ENCODE measurements around the gene AGT. TPM values are rescaled to one million over a fixed set of nuclear protein-coding genes. Genes with fewer than 3 reads are reported as not detected.
A peak's percentile ranks its signal among the peaks of the same experiment; 100 is the strongest.

Gene AGT
- total and polyA plus RNA-seq, 4 experiments from 2014 or later: not detected

GRCh38 chr1:230706020-230706699 is 7.8 kb downstream of the AGT start:
- Mint-ChIP-seq H3K4me3 (no peak overlapping the region), H3K9me3 (no peaks in the 10 kb centered on the region), H3K4me1 (peaks cover 0 to 6% (median 0%) of the 10 kb centered on the region in 4 donors), H3K27me3 (peaks cover 5 to 7% of the 10 kb centered on the region in 2 donors), H3K36me3 (no peaks in the 10 kb centered on the region), H3K27ac (no peak overlapping the region)
- no peaks in the 10 kb centered on the region for H3K27me3 ChIP-seq (ENCODE audit: insufficient read depth, low read length)
- ChIA-PET POLR2A (ENCODE audit: partially characterized antibody) (no interaction called here), CTCF (ENCODE audit: partially characterized antibody) (no interaction called here)
- no peak overlapping the region for H3K27ac ChIP-seq (ENCODE audit: low read depth, low read length)
- no peak for DNase-seq
- intact Hi-C loops (cut with micrococcal nuclease): no loop called here
- no peaks in the 10 kb centered on the region for H3K4me1 ChIP-seq (ENCODE audit: insufficient read depth, low read length)
- H3K36me3 ChIP-seq (ENCODE audit: insufficient read depth, low read length): no peaks in the 10 kb centered on the region
- H3K4me3 ChIP-seq (ENCODE audit: low read length in 2 of 2): no peak overlapping the region
- H3K9me3 ChIP-seq (ENCODE audit: control insufficient read depth in 1 of 2, low read length in 2 of 2): no peaks in the 10 kb centered on the region

- no peaks in the 10 kb centered on the region for H3K27me3 ChIP-seq (ENCODE audit: insufficient read depth, low read length)
- no peak for DNase-seq
- H3K36me3 ChIP-seq (ENCODE audit: insufficient read depth, low read length): no peaks in the 10 kb centered on the region
- H3K27ac Mint-ChIP-seq: no peak overlapping the region
- no peaks in the 10 kb centered on the region for H3K4me1 ChIP-seq (ENCODE audit: insufficient read depth, low read length)
- no peak overlapping the region for H3K27ac ChIP-seq (ENCODE audit: low read depth, low read length)
- intact Hi-C loops (cut with micrococcal nuclease): no loop called here
- ChIA-PET POLR2A (ENCODE audit: partially characterized antibody) (no interaction called here), CTCF (ENCODE audit: partially characterized antibody) (no interaction called here)
- H3K9me3 Mint-ChIP-seq: no peaks in the 10 kb centered on the region
- H3K27me3 Mint-ChIP-seq: peaks cover 3 to 5% of the 10 kb centered on the region in 2 donors
- no peaks in the 10 kb centered on the region for H3K36me3 Mint-ChIP-seq
- H3K4me1 Mint-ChIP-seq: peaks cover 0 to 6% (median 0%) of the 10 kb centered on the region in 4 donors
- H3K4me3 Mint-ChIP-seq: no peak overlapping the region
- no peak overlapping the region for H3K4me3 ChIP-seq (ENCODE audit: low read length in 2 of 2)
- no peaks in the 10 kb centered on the region for H3K9me3 ChIP-seq (ENCODE audit: control insufficient read depth in 1 of 2, low read length in 2 of 2)
Observed at GRCh38 chr1:230705289-230706019, 8.5 kb downstream of the AGT start.

GRCh38 chr1:230704830-230705229 is 9.1 kb downstream of the AGT start:
- H3K4me1 Mint-ChIP-seq: peaks cover 0 to 6% (median 0%) of the 10 kb centered on the region in 4 donors
- ChIA-PET CTCF (ENCODE audit: partially characterized antibody) (no interaction called here), POLR2A (ENCODE audit: partially characterized antibody) (no interaction called here)
- H3K27me3 Mint-ChIP-seq: peaks cover 3 to 5% of the 10 kb centered on the region in 2 donors
- no peak overlapping the region for H3K27ac Mint-ChIP-seq
- no peak overlapping the region for H3K4me3 Mint-ChIP-seq
- Histone ChIP-seq H3K4me1 (ENCODE audit: insufficient read depth, low read length) (no peaks in the 10 kb centered on the region), H3K27me3 (ENCODE audit: insufficient read depth, low read length) (no peaks in the 10 kb centered on the region), H3K36me3 (ENCODE audit: insufficient read depth, low read length) (no peaks in the 10 kb centered on the region), H3K27ac (ENCODE audit: low read depth, low read length) (no peak overlapping the region), H3K9me3 (ENCODE audit: control insufficient read depth in 1 of 2, low read length in 2 of 2) (no peaks in the 10 kb centered on the region), H3K4me3 (ENCODE audit: low read length in 2 of 2) (no peak overlapping the region)
- intact Hi-C loops (cut with micrococcal nuclease): no loop called here
- no peak for DNase-seq
- H3K9me3 Mint-ChIP-seq: no peaks in the 10 kb centered on the region
- H3K36me3 Mint-ChIP-seq: no peaks in the 10 kb centered on the region

GRCh38 chr1:230703679-230704385 is 10.1 kb downstream of the AGT start:
- no peak for DNase-seq
- Histone ChIP-seq H3K4me3 (ENCODE audit: low read length in 2 of 2) (no peak overlapping the region), H3K4me1 (ENCODE audit: insufficient read depth, low read length) (no peaks in the 10 kb centered on the region), H3K36me3 (ENCODE audit: insufficient read depth, low read length) (no peaks in the 10 kb centered on the region), H3K27me3 (ENCODE audit: insufficient read depth, low read length) (no peaks in the 10 kb centered on the region), H3K9me3 (ENCODE audit: control insufficient read depth in 1 of 2, low read length in 2 of 2) (no peaks in the 10 kb centered on the region), H3K27ac (ENCODE audit: low read depth, low read length) (no peak overlapping the region)
- Mint-ChIP-seq H3K36me3 (no peaks in the 10 kb centered on the region), H3K9me3 (no peaks in the 10 kb centered on the region), H3K27ac (no peak overlapping the region), H3K27me3 (peaks cover 3 to 5% of the 10 kb centered on the region in 2 donors), H3K4me1 (peaks cover 0 to 6% (median 2%) of the 10 kb centered on the region in 4 donors), H3K4me3 (no peak overlapping the region)
- CTCF ChIA-PET (ENCODE audit: partially characterized antibody): no interaction called here
- intact Hi-C loops (cut with micrococcal nuclease): no loop called here
- POLR2A ChIA-PET (ENCODE audit: partially characterized antibody): no interaction called here

- no peak for DNase-seq
- Mint-ChIP-seq H3K4me3 (no peak overlapping the region), H3K9me3 (no peaks in the 10 kb centered on the region), H3K27me3 (peaks cover 3 to 5% of the 10 kb centered on the region in 2 donors), H3K27ac (peak overlapping the region in 1 of 7 donors; percentile 49), H3K4me1 (peaks cover 0 to 4% (median 2%) of the 10 kb centered on the region in 4 donors), H3K36me3 (no peaks in the 10 kb centered on the region)
- H3K4me1 ChIP-seq (ENCODE audit: insufficient read depth, low read length): no peaks in the 10 kb centered on the region
- H3K36me3 ChIP-seq (ENCODE audit: insufficient read depth, low read length): no peaks in the 10 kb centered on the region
- H3K4me3 ChIP-seq (ENCODE audit: low read length in 2 of 2): no peak overlapping the region
- no peak overlapping the region for H3K27ac ChIP-seq (ENCODE audit: low read depth, low read length)
- POLR2A ChIA-PET (ENCODE audit: partially characterized antibody): no interaction called here
- CTCF ChIA-PET (ENCODE audit: partially characterized antibody): no interaction called here
- H3K9me3 ChIP-seq (ENCODE audit: control insufficient read depth in 1 of 2, low read length in 2 of 2): no peaks in the 10 kb centered on the region
- intact Hi-C loops (cut with micrococcal nuclease): no loop called here
- H3K27me3 ChIP-seq (ENCODE audit: insufficient read depth, low read length): no peaks in the 10 kb centered on the region
Observed at GRCh38 chr1:230702934-230703678, 10.8 kb downstream of the AGT start.

- Histone ChIP-seq H3K27ac (ENCODE audit: low read depth, low read length) (no peak overlapping the region), H3K9me3 (ENCODE audit: control insufficient read depth in 1 of 2, low read length in 2 of 2) (no peaks in the 10 kb centered on the region), H3K36me3 (ENCODE audit: insufficient read depth, low read length) (no peaks in the 10 kb centered on the region), H3K27me3 (ENCODE audit: insufficient read depth, low read length) (no peaks in the 10 kb centered on the region), H3K4me3 (ENCODE audit: low read length in 2 of 2) (no peak overlapping the region), H3K4me1 (ENCODE audit: insufficient read depth, low read length) (no peaks in the 10 kb centered on the region)
- no peak for DNase-seq
- H3K4me3 Mint-ChIP-seq: no peak overlapping the region
- intact Hi-C loops (cut with micrococcal nuclease): no loop called here
- H3K27me3 Mint-ChIP-seq: peaks cover 0 to 3% of the 10 kb centered on the region in 2 donors
- ChIA-PET POLR2A (ENCODE audit: partially characterized antibody) (no interaction called here), CTCF (ENCODE audit: partially characterized antibody) (no interaction called here)
- H3K4me1 Mint-ChIP-seq: peaks cover 0 to 4% (median 0%) of the 10 kb centered on the region in 4 donors
- H3K9me3 Mint-ChIP-seq: no peaks in the 10 kb centered on the region
- H3K27ac Mint-ChIP-seq: no peak overlapping the region
- no peaks in the 10 kb centered on the region for H3K36me3 Mint-ChIP-seq
Observed at GRCh38 chr1:230701895-230702768, 11.8 kb downstream of the AGT start.

Measured in CD4-positive, alpha-beta memory T cell (primary cell).